ENCODE data around the gene MUC21. TPM values are rescaled to one million over a fixed set of nuclear protein-coding genes. Genes with fewer than 3 reads are reported as not detected.

Gene MUC21
- total RNA-seq, 1 experiment from 2014 or later: not detected

DNA sequence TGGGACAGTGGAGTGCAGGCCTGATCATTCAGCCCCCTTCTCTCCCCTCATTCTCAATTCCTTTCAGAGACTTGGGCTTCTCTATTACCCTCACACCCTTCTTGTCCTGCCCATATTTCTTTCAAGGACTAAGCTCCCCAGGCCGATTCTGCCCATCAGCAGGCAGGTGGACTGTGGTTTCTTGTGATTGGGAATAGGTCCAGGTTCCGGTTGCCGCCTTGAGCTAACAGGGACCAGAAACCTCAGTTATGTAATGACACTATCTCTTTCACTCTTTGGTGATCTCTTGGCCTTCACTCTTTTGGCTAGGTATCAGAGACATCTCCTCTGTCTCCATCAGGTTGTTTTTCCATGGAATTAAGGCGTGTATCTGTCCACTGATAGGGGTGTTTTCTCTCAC, 36.3 kb upstream of the MUC21 start:
- ChIA-PET CTCF (no interaction called here), POLR2A (ENCODE audit: low non-redundant PET) (no interaction called here)
- Histone ChIP-seq H3K27me3 (replicated peaks; ENCODE audit: insufficient read depth, low read depth, low read length, poor library complexity) (no peaks in the 10 kb centered on the region), H3K36me3 (ENCODE audit: insufficient read depth, low read length, poor library complexity, severe bottlenecking) (no peaks in the 10 kb centered on the region), H3K27ac (ENCODE audit: low read depth, low read length, poor library complexity, severe bottlenecking) (no peak overlapping the region), H3K4me3 (ENCODE audit: low read depth, low read length, poor library complexity, severe bottlenecking) (no peak overlapping the region), H3K4me1 (ENCODE audit: insufficient read depth, low read length, poor library complexity, severe bottlenecking) (peaks cover 10% of the 10 kb centered on the region), H3K9me3 (ENCODE audit: low read depth, low read length, poor library complexity, severe bottlenecking) (no peaks in the 10 kb centered on the region)
- no TSS peak for BruUV-seq (replicated peaks)
- no peak for TF ChIP-seq EZH2 (IDR thresholded peaks at IDR 0.05; ENCODE audit: borderline replicate concordance, low read depth, low read length, poor library complexity, severe bottlenecking)
- TF ChIP-seq, protein P1, sequence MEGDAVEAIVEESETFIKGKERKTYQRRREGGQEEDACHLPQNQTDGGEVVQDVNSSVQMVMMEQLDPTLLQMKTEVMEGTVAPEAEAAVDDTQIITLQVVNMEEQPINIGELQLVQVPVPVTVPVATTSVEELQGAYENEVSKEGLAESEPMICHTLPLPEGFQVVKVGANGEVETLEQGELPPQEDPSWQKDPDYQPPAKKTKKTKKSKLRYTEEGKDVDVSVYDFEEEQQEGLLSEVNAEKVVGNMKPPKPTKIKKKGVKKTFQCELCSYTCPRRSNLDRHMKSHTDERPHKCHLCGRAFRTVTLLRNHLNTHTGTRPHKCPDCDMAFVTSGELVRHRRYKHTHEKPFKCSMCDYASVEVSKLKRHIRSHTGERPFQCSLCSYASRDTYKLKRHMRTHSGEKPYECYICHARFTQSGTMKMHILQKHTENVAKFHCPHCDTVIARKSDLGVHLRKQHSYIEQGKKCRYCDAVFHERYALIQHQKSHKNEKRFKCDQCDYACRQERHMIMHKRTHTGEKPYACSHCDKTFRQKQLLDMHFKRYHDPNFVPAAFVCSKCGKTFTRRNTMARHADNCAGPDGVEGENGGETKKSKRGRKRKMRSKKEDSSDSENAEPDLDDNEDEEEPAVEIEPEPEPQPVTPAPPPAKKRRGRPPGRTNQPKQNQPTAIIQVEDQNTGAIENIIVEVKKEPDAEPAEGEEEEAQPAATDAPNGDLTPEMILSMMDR (conservative IDR thresholded peaks at IDR 0.05; ENCODE audit: low read depth, low read length): no peak
- intact Hi-C loops (cut with micrococcal nuclease; ENCODE audit: unreplicated experiment): no loop called here
- DNase-seq (ENCODE audit: low spot score): no peak

DNA sequence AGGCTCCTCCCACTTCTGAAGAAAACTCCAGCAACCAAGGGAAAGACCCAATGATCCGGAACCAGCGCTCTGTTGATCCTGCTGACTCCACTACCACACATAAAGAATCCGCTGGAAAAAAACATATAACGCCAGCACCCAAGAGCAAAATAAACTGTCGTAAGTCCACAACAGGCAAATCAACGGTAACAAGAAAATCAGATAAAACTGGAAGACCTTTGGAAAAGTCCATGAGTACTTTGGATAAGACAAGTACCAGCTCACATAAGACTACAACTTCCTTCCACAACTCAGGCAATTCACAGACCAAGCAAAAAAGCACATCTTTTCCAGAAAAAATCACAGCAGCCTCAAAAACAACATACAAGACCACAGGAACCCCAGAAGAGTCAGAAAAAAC, 34.7 kb upstream of the MUC21 start:
- H3K4me1 ChIP-seq (ENCODE audit: insufficient read depth, low read length, poor library complexity, severe bottlenecking): peaks cover 1% of the 10 kb centered on the region
- ChIA-PET CTCF (no interaction called here), POLR2A (ENCODE audit: low non-redundant PET) (no interaction called here)
- no peak for DNase-seq (ENCODE audit: low spot score)
- TF ChIP-seq EZH2 (IDR thresholded peaks at IDR 0.05; ENCODE audit: borderline replicate concordance, low read depth, low read length, poor library complexity, severe bottlenecking): no peak
- TF ChIP-seq, protein P1 (conservative IDR thresholded peaks at IDR 0.05; ENCODE audit: low read depth, low read length): no peak
- BruUV-seq (replicated peaks): no TSS peak
- no peaks in the 10 kb centered on the region for H3K27me3 ChIP-seq (replicated peaks; ENCODE audit: insufficient read depth, low read depth, low read length, poor library complexity)
- H3K27ac ChIP-seq (ENCODE audit: low read depth, low read length, poor library complexity, severe bottlenecking): no peak overlapping the region
- intact Hi-C loops (cut with micrococcal nuclease; ENCODE audit: unreplicated experiment): no loop called here
- H3K4me3 ChIP-seq (ENCODE audit: low read depth, low read length, poor library complexity, severe bottlenecking): no peak overlapping the region
- H3K36me3 ChIP-seq (ENCODE audit: insufficient read depth, low read length, poor library complexity, severe bottlenecking): no peaks in the 10 kb centered on the region
- no peaks in the 10 kb centered on the region for H3K9me3 ChIP-seq (ENCODE audit: low read depth, low read length, poor library complexity, severe bottlenecking)

DNA sequence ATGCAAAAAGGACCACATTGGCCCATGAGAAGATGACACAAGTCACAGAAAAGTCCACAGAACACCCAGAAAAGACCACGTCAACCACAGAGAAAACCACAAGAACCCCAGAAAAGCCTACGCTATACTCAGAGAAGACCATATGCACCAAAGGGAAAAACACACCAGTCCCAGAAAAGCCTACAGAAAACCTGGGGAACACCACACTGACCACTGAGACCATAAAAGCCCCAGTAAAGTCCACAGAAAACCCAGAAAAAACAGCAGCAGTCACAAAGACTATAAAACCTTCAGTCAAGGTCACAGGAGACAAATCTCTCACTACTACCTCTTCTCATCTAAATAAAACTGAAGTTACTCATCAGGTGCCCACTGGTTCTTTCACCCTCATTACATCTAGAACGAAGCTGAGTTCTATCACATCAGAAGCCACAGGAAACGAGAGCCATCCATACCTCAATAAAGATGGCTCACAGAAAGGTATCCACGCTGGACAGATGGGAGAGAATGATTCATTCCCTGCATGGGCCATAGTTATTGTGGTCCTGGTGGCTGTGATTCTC, 31.5 kb upstream of the MUC21 start:
- Histone ChIP-seq H3K27me3 (replicated peaks; ENCODE audit: insufficient read depth, low read depth, low read length, poor library complexity) (no peaks in the 10 kb centered on the region), H3K9me3 (ENCODE audit: low read depth, low read length, poor library complexity, severe bottlenecking) (no peaks in the 10 kb centered on the region), H3K27ac (ENCODE audit: low read depth, low read length, poor library complexity, severe bottlenecking) (no peak overlapping the region), H3K4me1 (ENCODE audit: insufficient read depth, low read length, poor library complexity, severe bottlenecking) (peaks cover 30% of the 10 kb centered on the region), H3K4me3 (ENCODE audit: low read depth, low read length, poor library complexity, severe bottlenecking) (no peak overlapping the region), H3K36me3 (ENCODE audit: insufficient read depth, low read length, poor library complexity, severe bottlenecking) (no peaks in the 10 kb centered on the region)
- CTCF ChIA-PET: no interaction called here
- DNase-seq (ENCODE audit: low spot score): no peak
- no TSS peak for BruUV-seq (replicated peaks)
- TF ChIP-seq EZH2 (IDR thresholded peaks at IDR 0.05; ENCODE audit: borderline replicate concordance, low read depth, low read length, poor library complexity, severe bottlenecking): no peak
- TF ChIP-seq, protein P1 (conservative IDR thresholded peaks at IDR 0.05; ENCODE audit: low read depth, low read length): no peak
- intact Hi-C loops (cut with micrococcal nuclease; ENCODE audit: unreplicated experiment): no loop called here
- POLR2A ChIA-PET (ENCODE audit: low non-redundant PET): no interaction called here

All from A673 (cell line).